ACHN (cell line): ENCODE results near the gene PIGW.

Experiments
- DNase-seq: peaks from one replicate; pipeline ENCODE4 v3.0.0-alpha.2; 2015
- in situ Hi-C: cut with HindIII; loops from 2 replicates; pipeline ENCODE4 v1.10.0; 2017; ENCODE audit warnings: low sequenced_read_pairs, low pct_ligation_motif_present, low pct_unique_long_range_greater_than_20kb

The PIGW gene

GRCh38 chr17:36540696-36541095, 5.9 kb downstream of the PIGW start:
- in situ Hi-C loops, result no loop called here
- no peak for DNase-seq

GRCh38 chr17:36542755-36543154, 8.0 kb downstream of the PIGW start:
- DNase-seq, result no peak
- in situ Hi-C loops, result no loop called here

- peak; percentile 70 for DNase-seq
- in situ Hi-C loops, result no loop called here
These were observed 9.2 kb downstream of the PIGW start for GRCh38 chr17:36544044-36544306.

GRCh38 chr17:36544307-36545076, 9.7 kb downstream of the PIGW start, which contains the start of gene GGNBP2:
TSS of gene GGNBP2 (plus strand) at chr17:36544919. CDS start at chr17:36545725, 806 bp downstream.
- in situ Hi-C loops, result no loop called here
- DNase-seq, result peak; percentile 96

- in situ Hi-C loops, result no loop called here
- no peak for DNase-seq
These were observed 10.3 kb downstream of the PIGW start for GRCh38 chr17:36545077-36545464.

- DNase-seq, result peak; percentile 99
- in situ Hi-C loops, result no loop called here
These were observed 11.0 kb downstream of the PIGW start for GRCh38 chr17:36545465-36546417.

GRCh38 chr17:36546418-36547093, 11.8 kb downstream of the PIGW start:
- peak; percentile 14 for DNase-seq
- in situ Hi-C loops, result no loop called here

GRCh38 chr17:36547776-36548175, 13.0 kb downstream of the PIGW start:
- no peak for DNase-seq
- in situ Hi-C loops, result no loop called here

- no peak for DNase-seq
- in situ Hi-C loops, result no loop called here
These were observed 16.0 kb downstream of the PIGW start for GRCh38 chr17:36550491-36551417.

- DNase-seq, result no peak
These were observed 18.7 kb downstream of the PIGW start for GRCh38 chr17:36553459-36553858.

GRCh38 chr17:36566081-36566480, 31.3 kb downstream of the PIGW start:
- in situ Hi-C loops, result no loop called here
- DNase-seq, result no peak

More at GRCh38 chr17:36553459-36553858, 18.7 kb downstream of the PIGW start:
- in situ Hi-C loops, result no loop called here

- no peak for DNase-seq
- in situ Hi-C loops, result no loop called here
These were observed 40.2 kb downstream of the PIGW start for GRCh38 chr17:36575028-36575427.

GRCh38 chr17:36576793-36577192, 42.0 kb downstream of the PIGW start:
- DNase-seq, result no peak
- in situ Hi-C loops, result no loop called here

GRCh38 chr17:36578671-36579070, 43.9 kb downstream of the PIGW start:
- in situ Hi-C loops, result no loop called here
- no peak for DNase-seq

GRCh38 chr17:36583787-36584186, 49.0 kb downstream of the PIGW start:
- in situ Hi-C loops, result no loop called here
- DNase-seq, result no peak

- in situ Hi-C loops, result no loop called here
- DNase-seq, result no peak
These were observed 51.4 kb downstream of the PIGW start for GRCh38 chr17:36586138-36586537.
